GM21526 (cell line): ENCODE measurements around the gene CHST12.

Source experiments
- ATAC-seq: cut with Tn5 transposase; IDR thresholded peaks from one replicate; pipeline ENCODE4 v1.9.1; 2021; ENCODE audit warnings: moderate library complexity; ENCODE audit not compliant: unreplicated experiment, low FRiP score

CHST12 gene

DNA sequence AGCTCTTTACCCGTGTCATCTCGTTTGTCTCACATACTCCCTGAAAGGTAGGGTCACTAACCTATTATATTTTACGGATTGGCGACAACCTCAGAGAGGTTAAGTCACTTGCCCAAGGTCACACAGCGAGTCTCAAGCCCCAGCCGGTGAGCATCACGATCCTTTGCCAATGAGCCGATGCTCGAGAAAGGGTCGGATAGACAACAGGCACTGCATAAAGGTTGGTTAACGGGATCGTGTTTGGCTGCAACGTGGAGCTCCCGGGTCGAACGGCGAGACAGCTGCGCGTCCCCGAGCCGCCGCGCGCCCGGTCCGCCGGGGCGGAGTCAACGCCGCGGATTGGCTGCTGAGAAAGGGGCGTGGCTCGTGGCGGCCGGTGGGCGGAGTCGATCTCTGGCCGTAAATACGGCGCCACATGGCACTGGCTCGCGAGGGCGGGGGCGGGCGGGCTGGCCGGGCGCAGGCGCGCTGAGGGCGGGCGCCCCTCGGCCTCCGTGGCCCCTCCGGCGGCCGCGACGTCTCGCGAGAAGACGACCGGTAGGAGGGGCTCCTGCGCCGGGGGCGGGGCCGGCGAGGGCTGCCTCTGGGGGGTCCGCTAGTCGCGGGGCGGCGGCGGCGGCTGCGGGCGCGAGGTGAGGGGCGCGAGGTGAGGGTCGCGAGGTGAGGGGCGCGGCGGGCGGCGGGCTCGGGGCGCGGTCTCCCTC lies at the start of gene CHST12:
CHST12 (plus strand) TSS at position 598 of the 704 bp plus-strand sequence. CDS start 29,029 bp downstream, outside the sequence.
- peak; percentile 43 for ATAC-seq

DNA sequence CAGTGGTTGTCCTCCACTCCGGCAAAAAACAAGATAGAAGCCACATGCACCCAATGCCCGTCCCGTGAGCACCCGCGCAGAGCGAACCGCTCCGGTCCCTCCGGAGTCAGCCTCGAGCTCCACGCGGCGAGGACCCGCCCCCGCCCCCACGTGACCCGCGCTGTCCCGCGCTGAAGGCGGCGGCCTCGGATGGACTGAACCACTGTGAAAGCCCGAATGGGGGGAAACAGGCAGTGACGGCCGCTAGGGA lies 49.5 kb upstream of the CHST12 start:
- peak; percentile 50 for ATAC-seq

DNA sequence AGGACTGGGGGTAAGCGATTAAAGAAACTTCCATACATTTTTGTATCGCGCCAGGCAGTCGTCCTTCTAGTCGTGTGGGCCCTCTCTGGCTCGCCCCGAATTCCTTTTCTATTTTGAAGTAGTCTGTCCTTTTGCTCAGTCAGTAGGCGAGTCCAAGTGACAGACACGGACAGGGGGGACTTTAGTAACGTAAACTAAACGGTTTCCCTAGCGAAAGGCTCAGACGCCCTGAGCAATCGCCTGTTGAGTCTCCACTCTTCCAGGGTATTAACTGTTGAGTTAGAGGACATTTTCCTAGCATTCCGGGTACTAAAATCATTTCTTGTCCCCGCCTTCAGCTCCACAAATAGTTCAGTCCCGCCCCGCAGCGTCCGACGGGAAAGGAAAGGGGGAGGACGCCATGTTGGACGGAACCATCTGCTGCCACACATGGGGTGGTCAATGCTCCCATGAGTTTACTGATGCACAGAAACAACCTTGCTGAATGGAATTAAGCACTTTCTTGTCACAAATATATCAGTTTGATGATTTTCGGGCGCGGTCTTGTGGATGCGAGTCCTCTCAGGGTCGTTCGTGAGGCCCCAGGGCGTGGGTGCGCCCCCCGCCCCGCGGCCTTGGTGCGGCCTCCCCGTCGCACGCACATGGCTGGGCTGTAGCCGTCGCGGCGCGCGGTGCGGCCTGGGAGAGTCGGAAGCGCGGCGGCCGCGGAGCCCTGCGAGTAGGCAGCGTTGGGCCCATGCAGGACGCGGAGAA lies 49.0 kb upstream of the CHST12 start, which contains the start of gene EIF3B:
EIF3B (plus strand) TSS at position 642 of the 753 bp plus-strand sequence; CDS start at position 737, 95 bp downstream.
- peak; percentile 76 for ATAC-seq

DNA sequence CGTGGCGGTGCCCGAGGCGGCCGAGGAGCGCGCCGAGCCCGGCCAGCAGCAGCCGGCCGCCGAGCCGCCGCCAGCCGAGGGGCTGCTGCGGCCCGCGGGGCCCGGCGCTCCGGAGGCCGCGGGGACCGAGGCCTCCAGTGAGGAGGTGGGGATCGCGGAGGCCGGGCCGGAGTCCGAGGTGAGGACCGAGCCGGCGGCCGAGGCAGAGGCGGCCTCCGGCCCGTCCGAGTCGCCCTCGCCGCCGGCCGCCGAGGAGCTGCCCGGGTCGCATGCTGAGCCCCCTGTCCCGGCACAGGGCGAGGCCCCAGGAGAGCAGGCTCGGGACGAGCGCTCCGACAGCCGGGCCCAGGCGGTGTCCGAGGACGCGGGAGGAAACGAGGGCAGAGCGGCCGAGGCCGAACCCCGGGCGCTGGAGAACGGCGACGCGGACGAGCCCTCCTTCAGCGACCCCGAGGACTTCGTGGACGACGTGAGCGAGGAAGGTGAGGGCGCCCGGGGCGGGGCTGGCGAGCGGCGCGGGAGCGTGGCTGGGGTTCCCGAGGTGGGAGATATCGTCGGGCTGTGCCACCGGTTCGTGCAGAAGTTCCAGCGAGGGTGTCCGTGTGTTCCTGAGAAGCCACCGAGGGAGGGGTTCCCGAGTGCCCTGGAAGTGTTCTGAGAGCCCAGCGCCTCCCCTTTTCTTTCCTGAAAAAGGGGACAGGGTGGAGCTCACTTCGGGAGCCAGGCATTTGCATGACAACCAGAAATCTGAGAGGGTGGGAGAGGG lies 48.3 kb upstream of the CHST12 start:
- peak; percentile 23 for ATAC-seq

DNA sequence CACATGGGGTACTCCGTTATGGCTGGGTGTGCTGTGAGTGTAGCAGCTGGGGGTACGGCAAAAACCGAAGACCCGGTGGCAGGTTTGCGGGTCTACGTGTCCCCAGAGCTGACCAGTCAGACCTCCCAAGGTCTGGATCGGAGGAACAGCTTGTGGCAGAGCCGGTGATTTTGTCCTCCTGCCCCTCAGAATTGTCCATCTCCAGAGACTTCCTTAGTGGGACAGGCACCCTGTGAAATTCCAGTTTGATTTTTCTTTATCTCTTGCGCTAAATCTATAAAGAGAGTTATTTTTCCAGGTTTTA lies 47.8 kb upstream of the CHST12 start:
- ATAC-seq: no peak

DNA sequence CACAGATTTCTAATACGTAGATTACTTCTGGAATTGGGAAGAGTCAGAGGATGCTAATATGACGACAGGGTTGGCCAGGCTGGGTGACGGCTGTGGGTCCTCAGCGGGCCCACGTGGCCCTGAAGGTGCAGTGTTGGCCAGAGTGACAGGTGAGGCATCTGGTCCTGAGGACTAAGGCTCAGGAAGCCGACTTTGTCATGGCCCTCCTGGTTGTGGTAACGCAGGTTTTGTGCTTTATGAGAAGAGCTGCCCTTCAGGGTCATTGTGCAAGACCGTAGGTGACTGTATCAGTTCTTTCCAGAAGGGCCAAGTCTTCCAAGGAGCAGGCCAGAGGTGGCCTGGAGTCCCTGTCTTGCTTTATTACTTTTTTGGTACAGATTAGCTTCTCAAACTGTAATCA lies 46.2 kb upstream of the CHST12 start:
- no peak for ATAC-seq

DNA sequence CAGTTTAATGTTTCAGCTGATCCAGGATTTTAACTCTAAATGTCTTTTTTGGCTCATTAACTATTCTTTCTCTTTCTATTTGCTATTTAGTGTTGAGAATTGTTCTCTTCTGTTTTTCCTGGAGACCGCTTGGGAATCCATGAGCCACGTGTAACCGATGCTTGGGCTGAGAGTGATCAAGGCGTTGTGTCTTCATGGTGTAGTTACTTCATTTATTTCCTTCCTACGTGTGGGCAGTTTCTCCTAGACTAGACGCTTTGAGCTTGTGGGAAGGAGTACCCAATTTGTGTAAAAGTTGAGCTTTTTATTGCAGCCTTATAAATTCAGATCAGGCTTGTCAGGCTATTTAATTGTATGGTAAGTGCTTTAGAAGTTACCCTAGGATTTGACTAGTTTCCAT lies 45.8 kb upstream of the CHST12 start:
- ATAC-seq: no peak

DNA sequence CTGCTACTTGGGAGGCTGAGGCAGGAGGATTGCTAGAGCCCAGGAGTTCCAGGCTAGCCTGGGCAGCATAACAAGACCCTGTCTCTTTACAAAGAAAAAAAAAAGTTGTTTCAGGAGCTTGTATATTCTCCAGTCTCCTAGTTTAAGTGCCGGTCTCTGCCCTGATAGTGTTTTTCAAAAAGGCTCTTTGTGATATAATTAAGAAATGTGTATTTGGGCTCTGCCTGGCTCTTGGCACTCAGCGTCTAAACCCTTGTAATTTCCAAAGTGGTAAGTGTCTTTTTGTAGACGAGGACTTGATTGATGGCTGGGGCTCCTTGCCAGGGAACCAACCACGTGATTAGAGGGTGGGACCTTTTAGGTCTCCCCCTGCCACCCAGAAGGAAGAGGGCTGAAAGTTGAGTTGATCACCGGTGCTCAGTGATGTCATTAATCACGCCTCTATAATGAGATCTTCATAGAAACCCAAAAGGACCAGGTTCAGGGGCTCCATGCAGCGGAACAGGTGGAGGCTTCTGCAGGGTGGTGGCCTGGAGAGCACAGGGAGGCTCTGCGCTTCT lies 44.4 kb upstream of the CHST12 start:
- no peak for ATAC-seq

DNA sequence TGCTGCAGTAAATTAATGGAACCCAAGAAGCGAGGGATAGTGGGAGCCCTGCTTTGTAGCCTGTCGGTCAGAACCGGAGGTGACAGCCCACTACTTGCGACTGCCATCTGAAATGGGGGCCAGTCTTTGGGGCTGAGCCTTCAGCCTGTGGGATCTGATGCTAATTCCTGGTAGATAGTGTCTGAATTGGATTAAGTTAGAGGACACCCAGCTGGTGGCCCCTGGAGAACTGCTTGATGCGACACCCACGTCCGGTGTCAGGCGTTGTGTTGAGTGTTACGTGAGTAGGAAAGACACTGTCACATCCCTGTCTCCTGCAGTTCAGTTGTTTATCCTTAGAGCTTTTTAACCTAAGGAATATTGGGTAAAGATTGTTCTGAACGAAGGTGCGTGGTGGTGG lies 43.8 kb upstream of the CHST12 start:
- no peak for ATAC-seq

DNA sequence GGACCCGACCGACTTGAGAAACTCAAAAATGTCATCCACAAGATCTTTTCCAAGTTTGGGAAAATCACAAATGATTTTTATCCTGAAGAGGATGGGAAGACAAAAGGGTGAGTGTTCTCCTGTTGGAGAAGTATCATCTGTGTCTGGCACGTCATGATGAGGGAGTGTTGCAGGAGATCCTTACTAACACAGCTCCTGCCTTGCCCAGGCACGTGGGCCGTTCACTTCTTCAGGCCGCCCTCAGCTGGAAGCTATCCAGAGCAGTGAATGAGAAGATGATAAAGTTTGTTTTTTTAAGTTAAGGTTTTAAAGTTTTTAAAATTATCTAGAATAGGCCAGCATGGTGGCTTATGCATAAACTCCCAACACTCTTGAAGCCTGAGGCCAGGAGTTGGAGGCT lies 42.6 kb upstream of the CHST12 start:
- ATAC-seq: no peak

DNA sequence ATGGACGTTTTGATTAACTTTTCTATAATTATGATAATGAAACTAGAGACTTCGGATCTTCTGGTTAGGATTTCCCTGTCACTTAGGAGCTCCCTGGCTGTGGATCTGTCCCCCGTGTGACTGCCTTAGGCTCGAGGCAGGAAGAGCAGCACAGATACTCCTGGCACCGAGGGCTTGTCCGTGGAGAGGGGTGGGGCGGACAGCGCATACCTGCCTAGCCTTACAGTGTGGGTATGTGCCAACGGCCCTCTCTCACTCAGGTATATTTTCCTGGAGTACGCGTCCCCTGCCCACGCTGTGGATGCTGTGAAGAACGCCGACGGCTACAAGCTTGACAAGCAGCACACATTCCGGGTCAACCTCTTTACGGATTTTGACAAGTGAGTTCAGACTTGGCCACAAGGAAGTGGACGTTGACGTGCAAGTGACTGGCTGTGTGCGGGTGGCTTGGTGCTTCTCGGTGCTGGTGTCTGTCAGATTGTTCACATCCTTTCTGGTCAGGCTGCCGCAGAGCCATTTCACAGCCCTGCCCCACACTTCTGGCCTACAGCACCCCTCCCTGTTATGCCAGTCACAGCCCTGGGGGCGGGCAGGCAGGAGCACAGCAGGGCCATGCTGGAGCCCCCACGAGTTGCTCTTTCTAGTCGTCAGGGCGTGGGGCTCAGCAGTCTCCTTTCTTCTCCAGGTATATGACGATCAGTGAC lies 40.9 kb upstream of the CHST12 start:
- no peak for ATAC-seq

DNA sequence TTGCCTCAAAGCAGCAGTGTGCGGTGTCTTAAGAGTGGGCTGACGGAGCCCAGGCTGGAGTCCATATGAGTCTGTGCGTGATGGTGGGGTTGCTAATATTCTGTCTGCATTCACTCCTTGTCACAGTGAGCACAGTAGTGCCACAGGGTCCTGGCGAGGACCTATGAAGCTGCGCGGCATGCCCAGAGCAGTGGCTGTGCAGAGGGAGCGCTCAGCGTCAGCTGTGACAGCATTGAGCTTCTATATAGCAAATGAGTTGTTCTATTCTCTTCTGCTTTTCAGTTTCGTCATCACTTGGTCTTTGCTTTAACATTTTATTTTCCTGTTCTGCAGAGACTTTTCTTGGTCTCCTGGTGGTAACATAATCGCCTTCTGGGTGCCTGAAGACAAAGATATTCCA lies 34.3 kb upstream of the CHST12 start:
- ATAC-seq: no peak

DNA sequence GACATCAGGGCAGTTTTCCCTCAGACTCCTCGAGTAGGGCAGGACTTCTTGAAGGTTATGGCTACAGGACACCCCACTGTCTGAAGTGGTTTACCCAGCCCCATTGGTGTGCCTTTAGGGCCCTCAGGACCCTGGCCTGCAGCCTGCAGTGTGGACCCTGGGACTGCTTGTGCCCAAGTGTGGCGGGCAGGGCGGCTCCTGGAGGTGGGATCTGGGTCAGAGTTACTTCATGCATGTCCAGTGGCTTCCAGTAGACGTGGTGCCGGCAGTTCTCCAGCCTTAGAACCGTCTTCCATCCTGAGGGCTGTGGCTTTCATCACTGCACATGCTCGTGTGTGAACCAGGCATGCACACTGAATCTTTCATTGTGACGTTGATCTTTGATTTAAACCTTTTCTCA lies 32.1 kb upstream of the CHST12 start:
- no peak for ATAC-seq

DNA sequence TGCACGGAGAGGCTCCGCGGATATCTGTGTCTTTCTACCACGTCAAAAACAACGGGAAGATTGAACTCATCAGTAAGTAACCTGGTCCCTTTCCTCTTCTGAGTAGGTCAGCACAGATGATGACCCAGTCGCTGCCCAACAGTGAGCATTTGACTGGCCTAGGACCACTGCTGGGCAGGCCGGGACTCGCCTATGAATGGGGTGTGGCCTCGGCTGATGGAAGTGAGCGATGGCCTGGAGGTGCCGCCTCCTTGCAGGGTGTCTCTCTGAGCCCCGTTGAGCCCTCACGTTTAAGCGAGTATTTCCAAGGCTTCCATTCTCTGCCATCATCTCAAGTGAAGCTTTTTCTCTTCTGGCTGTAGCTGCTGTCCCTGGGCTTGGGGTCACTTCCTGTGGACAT lies 30.7 kb upstream of the CHST12 start:
- no peak for ATAC-seq

DNA sequence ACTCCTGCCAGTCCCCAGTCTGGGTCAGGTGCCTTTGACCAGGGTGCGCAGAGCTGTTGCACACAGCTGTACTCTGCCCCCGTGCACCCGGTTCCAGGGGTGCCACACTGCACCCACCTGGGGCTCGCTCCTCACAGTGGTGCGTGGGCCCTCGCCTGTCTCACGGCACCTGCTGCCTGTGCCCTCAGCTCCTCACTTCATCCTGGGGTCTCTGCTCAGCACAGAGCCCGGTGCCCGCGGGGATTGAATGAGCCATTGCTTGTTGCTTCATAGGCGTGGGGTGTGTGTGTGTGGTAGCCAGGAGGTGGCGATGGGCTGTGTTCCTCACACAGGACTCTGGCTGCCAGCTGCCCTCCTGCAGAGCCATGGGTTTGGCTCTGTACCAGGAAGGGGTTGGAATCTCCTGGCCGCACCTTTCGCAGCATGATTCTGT lies 30.3 kb upstream of the CHST12 start:
- no peak for ATAC-seq

DNA sequence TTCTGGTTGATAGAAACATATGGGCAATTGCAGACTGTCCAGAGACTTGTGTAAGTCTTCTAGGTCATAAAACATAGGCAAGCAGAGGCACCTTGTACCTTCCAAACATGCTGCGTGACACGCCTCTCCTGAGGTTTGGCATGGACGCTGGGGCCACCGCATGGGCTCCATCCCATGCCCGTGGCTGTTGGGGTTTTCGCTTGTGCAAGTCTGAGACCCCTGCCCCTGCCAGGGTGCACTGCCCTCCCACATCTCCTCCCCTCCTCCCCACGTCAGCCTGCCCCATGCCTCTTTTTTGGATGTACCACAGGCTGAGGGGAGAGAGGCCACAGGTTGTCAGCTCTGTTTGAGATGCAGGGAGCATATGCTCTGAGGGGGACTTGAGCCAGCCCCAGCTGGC lies 29.8 kb upstream of the CHST12 start:
- no peak for ATAC-seq

DNA sequence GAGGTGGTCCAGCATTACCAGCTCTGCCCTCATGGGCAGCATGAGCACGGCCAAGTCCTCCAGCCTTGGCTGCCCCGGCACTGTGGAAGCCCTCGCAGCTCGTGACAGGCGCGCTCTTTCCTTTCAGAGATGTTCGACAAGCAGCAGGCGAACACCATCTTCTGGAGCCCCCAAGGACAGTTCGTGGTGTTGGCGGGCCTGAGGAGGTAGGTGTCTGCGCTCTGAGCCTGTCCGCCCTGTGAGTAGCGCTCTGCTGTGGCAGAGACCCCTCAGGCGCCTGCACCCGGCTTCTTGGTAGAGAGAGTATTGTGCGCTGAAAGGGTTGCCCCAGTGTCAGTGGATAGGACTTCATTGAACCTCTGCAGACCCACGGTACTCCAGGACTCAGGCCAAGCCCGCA lies 29.0 kb upstream of the CHST12 start:
- no peak for ATAC-seq

DNA sequence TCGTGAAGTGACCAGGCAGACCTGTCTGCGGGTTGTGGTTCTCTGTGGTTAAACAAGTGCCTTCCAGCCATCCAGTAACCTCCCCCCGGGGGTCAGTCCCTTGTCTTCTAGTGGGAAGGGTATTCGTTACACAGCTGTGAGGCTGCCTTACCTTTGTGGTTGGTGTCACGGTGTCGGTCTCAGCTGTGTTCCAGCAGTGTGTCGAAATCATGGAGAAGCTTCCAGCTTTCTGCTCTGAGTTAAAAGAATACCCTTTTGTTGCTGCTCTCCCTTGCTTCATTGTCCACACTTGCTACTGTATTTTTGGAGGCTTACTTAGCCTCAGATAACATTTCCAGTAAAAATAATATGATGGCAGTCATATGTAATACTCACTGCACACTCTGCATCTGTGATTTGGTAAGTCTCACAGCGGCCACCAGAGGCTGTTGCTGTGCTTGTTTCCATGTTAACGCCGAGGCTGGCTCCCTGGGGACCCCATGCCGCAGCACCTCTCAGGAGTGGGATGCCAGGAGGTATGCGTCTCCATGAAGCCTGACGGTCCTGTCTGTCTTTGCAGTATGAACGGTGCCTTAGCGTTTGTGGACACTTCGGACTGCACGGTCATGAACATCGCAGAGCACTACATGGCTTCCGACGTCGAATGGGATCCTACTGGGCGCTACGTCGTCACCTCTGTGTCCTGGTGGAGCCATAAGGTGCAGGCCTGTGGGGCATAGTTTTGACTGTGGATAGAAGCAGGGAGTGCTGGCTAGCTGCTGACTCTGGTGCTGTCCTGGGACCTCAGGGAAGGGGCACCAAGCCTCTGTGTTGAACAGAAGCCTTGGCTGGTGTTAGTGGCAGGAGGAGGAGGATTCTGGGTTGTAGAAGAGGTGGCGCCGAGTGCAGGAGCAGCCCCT lies 28.3 kb upstream of the CHST12 start:
- ATAC-seq: no peak

DNA sequence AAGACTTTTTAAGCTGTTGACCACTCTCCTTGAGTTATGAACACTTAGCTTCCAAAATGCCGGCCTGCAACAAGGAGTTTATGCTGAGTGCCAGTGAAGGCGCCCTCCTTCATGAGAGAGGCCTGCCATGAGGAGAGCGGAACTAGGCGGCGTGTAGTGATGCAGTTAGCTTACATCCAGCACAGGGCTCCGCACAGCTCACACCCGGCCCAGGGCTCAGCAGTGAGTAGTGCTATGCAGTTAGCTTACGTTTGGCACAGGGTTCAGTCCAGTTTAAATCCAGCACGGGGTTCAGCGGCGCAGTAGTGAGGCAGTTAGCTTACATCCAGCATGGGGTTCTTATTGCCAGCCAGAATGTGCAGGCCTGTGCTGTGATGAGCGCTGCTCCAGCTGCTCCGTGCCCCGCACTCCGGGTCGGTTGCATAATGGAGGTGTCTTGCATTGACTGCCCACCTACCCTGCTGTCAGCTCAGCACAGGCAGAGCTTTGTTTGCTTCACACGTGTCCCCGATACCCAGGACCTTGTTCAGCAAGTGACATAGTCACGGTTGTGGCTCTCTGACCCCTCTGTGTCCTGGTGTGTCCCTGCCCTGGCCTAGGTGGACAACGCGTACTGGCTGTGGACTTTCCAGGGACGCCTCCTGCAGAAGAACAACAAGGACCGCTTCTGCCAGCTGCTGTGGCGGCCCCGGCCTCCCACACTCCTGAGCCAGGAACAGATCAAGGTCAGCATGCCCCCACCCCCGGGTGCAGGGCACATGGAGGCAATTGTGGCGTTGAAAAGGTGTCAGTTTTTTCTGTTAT lies 26.9 kb upstream of the CHST12 start:
- ATAC-seq: no peak
